Measurements from ENCODE around the gene GABRP.

DNA sequence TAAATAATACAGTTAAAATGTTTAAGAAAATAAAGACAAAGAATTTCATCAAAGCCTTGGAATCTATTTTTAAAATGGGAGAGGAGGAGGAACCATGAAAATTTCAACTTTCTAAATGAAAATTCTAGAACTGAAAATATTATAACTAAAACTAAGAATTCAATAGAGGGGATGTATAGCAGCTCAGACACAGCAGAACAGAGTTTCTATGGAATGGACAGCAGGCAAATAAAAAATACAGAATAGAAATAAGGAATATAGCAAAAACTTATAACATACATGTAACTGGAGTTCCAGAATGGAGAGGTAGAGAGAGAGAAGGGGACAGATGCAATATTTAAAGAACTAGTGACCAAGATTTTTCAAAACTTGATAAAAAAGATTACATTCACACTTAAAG is 76.9 kb downstream of the GABRP start:
- TF ChIP-seq CTCF (IDR thresholded peaks at IDR 0.05) (no peak), POLR2A (IDR thresholded peaks at IDR 0.05) (no peak)

All from uterus (tissue), 2 donors.